ENCODE measurements around the gene HTRA2.

DNA sequence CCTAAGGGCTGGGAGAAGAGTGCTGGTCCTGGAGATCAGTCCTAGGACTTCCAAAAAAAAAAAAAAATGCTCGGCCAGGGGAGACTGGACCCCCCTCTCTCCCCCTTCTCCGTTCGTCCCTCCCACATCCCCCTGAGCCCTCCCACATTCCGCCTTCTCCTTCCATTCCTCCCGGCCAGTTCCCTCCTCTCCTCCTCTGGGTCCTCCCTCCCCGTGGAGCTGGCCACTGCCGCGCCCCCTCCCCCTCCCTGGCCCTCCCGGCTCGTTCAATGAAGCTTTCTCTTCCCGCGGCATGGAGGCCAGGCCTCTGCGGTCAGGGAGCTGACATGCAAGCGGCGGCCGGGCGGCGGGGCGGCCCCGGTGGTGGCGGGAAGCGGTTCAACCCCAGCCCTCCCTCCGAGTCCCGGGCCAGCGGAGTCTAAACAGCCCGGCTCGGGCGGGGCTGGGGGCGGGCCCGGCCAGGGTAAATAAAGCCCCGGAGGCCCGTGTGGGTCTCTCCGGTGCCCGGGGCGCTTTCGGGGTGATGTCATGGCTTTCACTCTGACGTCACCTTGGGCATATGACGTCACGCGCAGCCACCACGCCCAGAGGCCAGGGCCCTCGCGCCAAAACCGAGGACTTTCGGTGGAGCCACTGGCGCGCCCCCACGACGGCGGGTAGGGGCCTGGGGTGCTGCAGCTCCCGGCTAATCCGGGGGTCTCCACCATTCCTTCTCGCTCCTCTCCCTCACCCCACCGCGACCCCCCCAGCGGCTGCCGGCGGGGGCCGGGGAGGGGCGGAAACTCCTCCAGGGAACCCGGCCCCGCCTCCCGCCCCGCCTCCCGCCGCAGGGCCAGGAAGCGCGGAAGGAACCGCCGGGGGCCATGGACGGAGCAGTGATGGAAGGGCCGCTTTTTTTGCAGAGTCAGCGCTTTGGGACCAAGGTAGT is 24.4 kb downstream of the HTRA2 start, which contains the start of the genes DOK1 and LOXL3:
- TF ChIP-seq, protein P1, sequence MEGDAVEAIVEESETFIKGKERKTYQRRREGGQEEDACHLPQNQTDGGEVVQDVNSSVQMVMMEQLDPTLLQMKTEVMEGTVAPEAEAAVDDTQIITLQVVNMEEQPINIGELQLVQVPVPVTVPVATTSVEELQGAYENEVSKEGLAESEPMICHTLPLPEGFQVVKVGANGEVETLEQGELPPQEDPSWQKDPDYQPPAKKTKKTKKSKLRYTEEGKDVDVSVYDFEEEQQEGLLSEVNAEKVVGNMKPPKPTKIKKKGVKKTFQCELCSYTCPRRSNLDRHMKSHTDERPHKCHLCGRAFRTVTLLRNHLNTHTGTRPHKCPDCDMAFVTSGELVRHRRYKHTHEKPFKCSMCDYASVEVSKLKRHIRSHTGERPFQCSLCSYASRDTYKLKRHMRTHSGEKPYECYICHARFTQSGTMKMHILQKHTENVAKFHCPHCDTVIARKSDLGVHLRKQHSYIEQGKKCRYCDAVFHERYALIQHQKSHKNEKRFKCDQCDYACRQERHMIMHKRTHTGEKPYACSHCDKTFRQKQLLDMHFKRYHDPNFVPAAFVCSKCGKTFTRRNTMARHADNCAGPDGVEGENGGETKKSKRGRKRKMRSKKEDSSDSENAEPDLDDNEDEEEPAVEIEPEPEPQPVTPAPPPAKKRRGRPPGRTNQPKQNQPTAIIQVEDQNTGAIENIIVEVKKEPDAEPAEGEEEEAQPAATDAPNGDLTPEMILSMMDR (IDR thresholded peaks at IDR 0.05) = no peak
- TF ChIP-seq ZFX (IDR thresholded peaks at IDR 0.05; ENCODE audit: borderline replicate concordance) = no peak
